GM18505 (cell line): ENCODE results near the gene ZSCAN10.

Experiments used
- ATAC-seq: cut with Tn5 transposase; IDR thresholded peaks from one replicate; pipeline ENCODE4 v1.9.1; 2021; ENCODE audit not compliant: unreplicated experiment
- POLR2A ChIP-seq: IDR thresholded peaks from 4 replicates; pipeline ENCODE4 v1.6.1; 2011; ENCODE audit warnings: borderline replicate concordance; ENCODE audit not compliant: insufficient read depth, insufficient read length; ENCODE audit errors: extremely low read depth

The ZSCAN10 gene

GRCh38 chr16:3112058-3112880 is 13.2 kb upstream of the ZSCAN10 start, which contains the start of gene ZNF205:
Gene ZNF205 (plus strand): TSS chr16:3112586. CDS start chr16:3113431, 845 bp downstream.
- peak; percentile 43 for TF ChIP-seq POLR2A
- no peak for ATAC-seq

- TF ChIP-seq POLR2A: peak; percentile 84
- peak; percentile 86 for ATAC-seq
Observed at GRCh38 chr16:3106205-3106928, 7.3 kb upstream of the ZSCAN10 start.

- no peak for ATAC-seq
- no peak for TF ChIP-seq POLR2A
Observed at GRCh38 chr16:3101841-3102470, 2.9 kb upstream of the ZSCAN10 start.

GRCh38 chr16:3101018-3101840 is 2.1 kb upstream of the ZSCAN10 start:
- no peak for ATAC-seq
- TF ChIP-seq POLR2A: no peak

GRCh38 chr16:3099732-3100499 is 822 bp upstream of the ZSCAN10 start:
- ATAC-seq: peak; percentile 69
- peak; percentile 42 for TF ChIP-seq POLR2A

- no peak for ATAC-seq
Observed at GRCh38 chr16:3099395-3099731, 269 bp upstream of the ZSCAN10 start.

GRCh38 chr16:3097266-3097665 is 1.8 kb downstream of the ZSCAN10 start:
- TF ChIP-seq POLR2A: no peak
- ATAC-seq: no peak

More at GRCh38 chr16:3099395-3099731, 269 bp upstream of the ZSCAN10 start:
- TF ChIP-seq POLR2A: no peak

GRCh38 chr16:3096362-3096761 is 2.7 kb downstream of the ZSCAN10 start:
- no peak for ATAC-seq
- no peak for TF ChIP-seq POLR2A

GRCh38 chr16:3095869-3096268 is 3.2 kb downstream of the ZSCAN10 start:
- peak; percentile 58 for ATAC-seq
- TF ChIP-seq POLR2A: no peak

- no peak for ATAC-seq
Observed at GRCh38 chr16:3094289-3095027, 4.6 kb downstream of the ZSCAN10 start.

GRCh38 chr16:3092501-3092941 is 6.6 kb downstream of the ZSCAN10 start:
- TF ChIP-seq POLR2A: no peak
- no peak for ATAC-seq

More at GRCh38 chr16:3094289-3095027, 4.6 kb downstream of the ZSCAN10 start:
- TF ChIP-seq POLR2A: no peak
